GM19395 (cell line): ENCODE measurements around the gene TRPM8.
A peak's percentile ranks its signal among the peaks of the same experiment; 100 is the strongest.
"Not testable (repeated sequence)": the region's sequence is repeated elsewhere in the genome, so short reads cannot be mapped to it uniquely, and the experiment has no call there.

Experiments used
- ATAC-seq: cut with Tn5 transposase; IDR thresholded peaks from one replicate; pipeline ENCODE4 v1.9.1; 2021; ENCODE audit warnings: mild to moderate bottlenecking, moderate library complexity; ENCODE audit not compliant: unreplicated experiment

Gene TRPM8

GRCh38 chr2:233917116-233917515, at the start of gene TRPM8:
TSS of gene TRPM8 (plus strand) at chr2:233917373. CDS start at chr2:233926538, 9,165 bp downstream.
- ATAC-seq: no peak

GRCh38 chr2:233867993-233868532, 49.1 kb upstream of the TRPM8 start, which contains the start of gene MSL3B:
TSS of gene MSL3B (minus strand) at chr2:233868386.
- peak; percentile 72 for ATAC-seq

- ATAC-seq: no peak
Observed at GRCh38 chr2:233871432-233871831, 45.7 kb upstream of the TRPM8 start.

- not testable (repeated sequence) for ATAC-seq
Observed at GRCh38 chr2:233872125-233872524, 45.0 kb upstream of the TRPM8 start.

- ATAC-seq: no peak
Observed at GRCh38 chr2:233882353-233882752, 34.8 kb upstream of the TRPM8 start.

GRCh38 chr2:233892793-233893192, 24.4 kb upstream of the TRPM8 start:
- no peak for ATAC-seq

GRCh38 chr2:233896253-233896652, 20.9 kb upstream of the TRPM8 start:
- ATAC-seq: not testable (repeated sequence)

- ATAC-seq: no peak
Observed at GRCh38 chr2:233901367-233901766, 15.8 kb upstream of the TRPM8 start.

GRCh38 chr2:233901884-233902283, 15.3 kb upstream of the TRPM8 start:
- ATAC-seq: no peak

- no peak for ATAC-seq
Observed at GRCh38 chr2:233905945-233906344, 11.2 kb upstream of the TRPM8 start.

- ATAC-seq: no peak
Observed at GRCh38 chr2:233907627-233908026, 9.5 kb upstream of the TRPM8 start.

- ATAC-seq: no peak
Observed at GRCh38 chr2:233912691-233913423, 4.3 kb upstream of the TRPM8 start.

GRCh38 chr2:233915128-233915527, 2.0 kb upstream of the TRPM8 start:
- ATAC-seq: no peak

GRCh38 chr2:233919319-233919718, 2.1 kb downstream of the TRPM8 start:
- no peak for ATAC-seq

- ATAC-seq: no peak
Observed at GRCh38 chr2:233919938-233920337, 2.8 kb downstream of the TRPM8 start.

- no peak for ATAC-seq
Observed at GRCh38 chr2:233922471-233922870, 5.3 kb downstream of the TRPM8 start.

- no peak for ATAC-seq
Observed at GRCh38 chr2:233925402-233925801, 8.2 kb downstream of the TRPM8 start.

- no peak for ATAC-seq
Observed at GRCh38 chr2:233926806-233927205, 9.6 kb downstream of the TRPM8 start.

- ATAC-seq: no peak
Observed at GRCh38 chr2:233928594-233929351, 11.6 kb downstream of the TRPM8 start.

- no peak for ATAC-seq
Observed at GRCh38 chr2:233929352-233930022, 12.3 kb downstream of the TRPM8 start.

GRCh38 chr2:233934524-233934923, 17.4 kb downstream of the TRPM8 start:
- no peak for ATAC-seq
